WTC11 (cell line): ENCODE results near the gene SLC25A44. TPM values are rescaled to one million over a fixed set of nuclear protein-coding genes. Genes with fewer than 3 reads are reported as not detected.
"Not testable (repeated sequence)": the region's sequence is repeated elsewhere in the genome, so short reads cannot be mapped to it uniquely, and the experiment has no call there.

Source experiments
- ATAC-seq: fragments of 200-7000 bp; cut with Tn5 transposase; 2 replicates; pipeline ENCODE4 v1.10.0; 2021; ENCODE audit warnings: mild to moderate bottlenecking, moderate library complexity
- CTCF ChIA-PET: fragments of 300-600 bp; sonication (Branson Sonifier 250); formaldehyde crosslinking; loops from one replicate; lab custom pipeline; 2021; ENCODE audit warnings: antibody characterized with exemption; lab: Charles Lee
- POLR2A ChIA-PET: fragments of 350-600 bp; sonication (Branson Sonifier 250); formaldehyde crosslinking; loops from one replicate; lab custom pipeline; 2021; ENCODE audit warnings: antibody characterized with exemption; lab: Charles Lee
- DNase-seq: peaks from one replicate; pipeline ENCODE4 v3.0.0; 2021; ENCODE audit warnings: low spot score
- H3K27ac Mint-ChIP-seq: 2 replicates; pipeline ENCODE4 v1.8.0; 2021; ENCODE audit warnings: mixed read lengths
- H3K27me3 Mint-ChIP-seq: 2 replicates; pipeline ENCODE4 v1.8.0; 2021; ENCODE audit warnings: low read depth, mild to moderate bottlenecking, moderate library complexity, mixed read lengths
- H3K36me3 Mint-ChIP-seq: 2 replicates; pipeline ENCODE4 v1.8.0; 2021; ENCODE audit warnings: mixed read lengths
- H3K4me1 Mint-ChIP-seq: 2 replicates; pipeline ENCODE4 v1.8.0; 2022; ENCODE audit warnings: mixed read lengths
- H3K4me3 Mint-ChIP-seq: 2 replicates; pipeline ENCODE4 v1.8.0; 2021; ENCODE audit warnings: mild to moderate bottlenecking, moderate library complexity, mixed read lengths
- H3K9me3 Mint-ChIP-seq: 2 replicates; pipeline ENCODE4 v1.8.0; 2021; ENCODE audit warnings: mixed read lengths
- AFF4 ChIP-seq: sonication (generic); formaldehyde crosslinking; IDR thresholded peaks from 2 replicates; pipeline ENCODE4 v1.8.1; 2023; ENCODE audit warnings: mild to moderate bottlenecking, missing genetic modification reagents, borderline replicate concordance
- ATF1 ChIP-seq: sonication (generic); formaldehyde crosslinking; IDR thresholded peaks from 2 replicates; pipeline ENCODE4 v1.8.1; 2023; ENCODE audit warnings: mild to moderate bottlenecking, moderate library complexity, missing genetic modification reagents
- ATF3 ChIP-seq: sonication (generic); formaldehyde crosslinking; conservative IDR thresholded peaks from 2 replicates; pipeline ENCODE4 v1.8.1; 2022; ENCODE audit warnings: mild to moderate bottlenecking, missing genetic modification reagents
- ATF6 ChIP-seq: sonication (generic); formaldehyde crosslinking; IDR thresholded peaks from 2 replicates; pipeline ENCODE4 v1.8.1; 2023; ENCODE audit warnings: mild to moderate bottlenecking, missing genetic modification reagents
- CDX4 ChIP-seq: fragments of 250-450 bp; sonication (Bioruptor Pico); IDR thresholded peaks from 2 replicates; pipeline ENCODE4 v1.9.0; 2021; ENCODE audit warnings: moderate library complexity, mild to moderate bottlenecking, inconsistent platforms, borderline replicate concordance
- ESRRA ChIP-seq: sonication (generic); formaldehyde crosslinking; IDR thresholded peaks from 2 replicates; pipeline ENCODE4 v1.8.1; 2022; ENCODE audit warnings: mild to moderate bottlenecking, missing genetic modification reagents, borderline replicate concordance
- MXD4 ChIP-seq: fragments of 250-450 bp; sonication (Bioruptor Pico); IDR thresholded peaks from 2 replicates; pipeline ENCODE4 v1.8.0; 2021; ENCODE audit warnings: mild to moderate bottlenecking, moderate library complexity, borderline replicate concordance
- MYBL2 ChIP-seq: sonication (generic); formaldehyde crosslinking; IDR thresholded peaks from 2 replicates; pipeline ENCODE4 v1.8.1; 2023; ENCODE audit warnings: mild to moderate bottlenecking, moderate library complexity, missing genetic modification reagents
- NR2C2 ChIP-seq: sonication (generic); formaldehyde crosslinking; IDR thresholded peaks from 2 replicates; pipeline ENCODE4 v1.8.0; 2022; ENCODE audit warnings: mild to moderate bottlenecking, missing genetic modification reagents
- SMAD3 ChIP-seq: sonication (generic); formaldehyde crosslinking; IDR thresholded peaks from 2 replicates; pipeline ENCODE4 v1.8.0; 2022; ENCODE audit warnings: missing genetic modification reagents, mild to moderate bottlenecking, borderline replicate concordance
- STAT6 ChIP-seq: sonication (generic); formaldehyde crosslinking; conservative IDR thresholded peaks from 2 replicates; pipeline ENCODE4 v1.8.1; 2023; ENCODE audit warnings: mild to moderate bottlenecking, low read depth, missing genetic modification reagents, moderate library complexity
- TEAD4 ChIP-seq: sonication (generic); formaldehyde crosslinking; IDR thresholded peaks from 2 replicates; pipeline ENCODE4 v1.8.0; 2022; ENCODE audit warnings: mild to moderate bottlenecking, missing genetic modification reagents
- TP53 ChIP-seq: sonication (generic); formaldehyde crosslinking; IDR thresholded peaks from 2 replicates; pipeline ENCODE4 v1.8.1; 2023; ENCODE audit warnings: mild to moderate bottlenecking, missing genetic modification reagents
- ZBTB43 ChIP-seq: sonication (generic); formaldehyde crosslinking; IDR thresholded peaks from 2 replicates; pipeline ENCODE4 v1.8.1; 2023; ENCODE audit warnings: mild to moderate bottlenecking, missing genetic modification reagents
- ZNF396 ChIP-seq: fragments of 250-450 bp; sonication (Bioruptor Pico); IDR thresholded peaks from 2 replicates; pipeline ENCODE4 v1.8.0; 2021; ENCODE audit warnings: mild to moderate bottlenecking, moderate library complexity, borderline replicate concordance
- total RNA-seq: library from RNA; stranded (reverse); gene quantifications from 3 replicates; pipeline ENCODE4 v1.2.3, GENCODE V29; 2021

Gene SLC25A44
- total RNA-seq, 1 experiment from 2014 or later: 29.1 TPM

GRCh38 chr1:156214024-156214748 is 20.3 kb downstream of the SLC25A44 start (continued):
- no peak for TF ChIP-seq AFF4 (CRISPR knock-in tag)

- H3K27ac Mint-ChIP-seq, CTCF ChIA-PET, DNase-seq, ATAC-seq, POLR2A ChIA-PET, H3K9me3 Mint-ChIP-seq, H3K27me3 Mint-ChIP-seq, H3K4me3 Mint-ChIP-seq: not testable (repeated sequence)
- peaks cover 30% of the 10 kb centered on the region for H3K36me3 Mint-ChIP-seq
- H3K4me1 Mint-ChIP-seq: peaks cover 17% of the 10 kb centered on the region
Observed at GRCh38 chr1:156216361-156217086, 22.6 kb downstream of the SLC25A44 start.

GRCh38 chr1:156217871-156218270 is 24.0 kb downstream of the SLC25A44 start:
- Mint-ChIP-seq H3K27ac (no peak overlapping the region), H3K4me1 (peaks cover 7% of the 10 kb centered on the region), H3K36me3 (peaks cover 37% of the 10 kb centered on the region), H3K9me3 (no peaks in the 10 kb centered on the region), H3K27me3 (no peaks in the 10 kb centered on the region), H3K4me3 (no peak overlapping the region)
- ATAC-seq (no peak), DNase-seq (no peak)
- ChIA-PET POLR2A (no interaction called here), CTCF (interaction anchor here (0.7 to 1.2 kb wide), 3 partner anchors 76 to 184 kb away, joined by 3 to 6 read pairs (median 3); no protein-coding TSS in a partner anchor)
- no peak for TF ChIP-seq STAT6 (CRISPR knock-in tag)
- TF ChIP-seq TP53: no peak
- TF ChIP-seq ATF3 (CRISPR knock-in tag): no peak
- TF ChIP-seq MYBL2 (CRISPR knock-in tag): no peak
- no peak for TF ChIP-seq ATF1 (CRISPR knock-in tag)
- TF ChIP-seq SMAD3 (CRISPR knock-in tag): no peak
- TF ChIP-seq ZBTB43 (CRISPR knock-in tag): no peak
- no peak for TF ChIP-seq MXD4 (CRISPR knock-in tag)
- no peak for TF ChIP-seq AFF4 (CRISPR knock-in tag)
- no peak for TF ChIP-seq NR2C2 (CRISPR knock-in tag)
- no peak for TF ChIP-seq TEAD4 (CRISPR knock-in tag)
- no peak for TF ChIP-seq ESRRA (CRISPR knock-in tag)
- no peak for TF ChIP-seq CDX4 (CRISPR knock-in tag)
- no peak for TF ChIP-seq ATF6 (CRISPR knock-in tag)
- TF ChIP-seq ZNF396 (CRISPR knock-in tag): no peak
